Measurements from ENCODE around the gene MORN3.

DNA sequence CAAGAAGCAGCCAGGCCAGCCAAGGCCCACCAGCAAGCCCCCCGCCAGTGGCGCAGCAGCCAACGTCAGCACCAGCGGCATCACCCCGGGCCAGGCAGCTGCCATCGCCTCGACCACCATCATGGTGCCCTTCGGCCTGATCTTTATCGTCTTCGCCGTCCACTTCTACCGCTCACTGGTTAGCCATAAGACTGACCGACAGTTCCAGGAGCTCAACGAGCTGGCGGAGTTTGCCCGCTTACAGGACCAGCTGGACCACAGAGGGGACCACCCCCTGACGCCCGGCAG is 28.2 kb downstream of the MORN3 start:
- TF ChIP-seq POLR2A (IDR thresholded peaks at IDR 0.05; ENCODE audit: low read depth, low read length) (no peak), NFE2L2 (IDR thresholded peaks at IDR 0.05; ENCODE audit: low read depth, low read length) (no peak), CEBPB (IDR thresholded peaks at IDR 0.05; ENCODE audit: low read depth, low read length) (no peak), RAD21 (IDR thresholded peaks at IDR 0.05; ENCODE audit: low read length) (no peak), MAZ (IDR thresholded peaks at IDR 0.05; ENCODE audit: borderline replicate concordance, low read depth, low read length) (no peak), RFX5 (IDR thresholded peaks at IDR 0.05; ENCODE audit: low read depth, low read length) (no peak), MXI1 (IDR thresholded peaks at IDR 0.05; ENCODE audit: borderline replicate concordance, low read depth, low read length) (no peak), BHLHE40 (IDR thresholded peaks at IDR 0.05; ENCODE audit: low read depth, low read length) (no peak), RCOR1 (IDR thresholded peaks at IDR 0.05; ENCODE audit: insufficient replicate concordance, low read length) (no peak)
- TF ChIP-seq, protein P1, sequence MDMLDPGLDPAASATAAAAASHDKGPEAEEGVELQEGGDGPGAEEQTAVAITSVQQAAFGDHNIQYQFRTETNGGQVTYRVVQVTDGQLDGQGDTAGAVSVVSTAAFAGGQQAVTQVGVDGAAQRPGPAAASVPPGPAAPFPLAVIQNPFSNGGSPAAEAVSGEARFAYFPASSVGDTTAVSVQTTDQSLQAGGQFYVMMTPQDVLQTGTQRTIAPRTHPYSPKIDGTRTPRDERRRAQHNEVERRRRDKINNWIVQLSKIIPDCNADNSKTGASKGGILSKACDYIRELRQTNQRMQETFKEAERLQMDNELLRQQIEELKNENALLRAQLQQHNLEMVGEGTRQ (IDR thresholded peaks at IDR 0.05; ENCODE audit: low read depth, low read length): no peak
- TF ChIP-seq, protein P2, sequence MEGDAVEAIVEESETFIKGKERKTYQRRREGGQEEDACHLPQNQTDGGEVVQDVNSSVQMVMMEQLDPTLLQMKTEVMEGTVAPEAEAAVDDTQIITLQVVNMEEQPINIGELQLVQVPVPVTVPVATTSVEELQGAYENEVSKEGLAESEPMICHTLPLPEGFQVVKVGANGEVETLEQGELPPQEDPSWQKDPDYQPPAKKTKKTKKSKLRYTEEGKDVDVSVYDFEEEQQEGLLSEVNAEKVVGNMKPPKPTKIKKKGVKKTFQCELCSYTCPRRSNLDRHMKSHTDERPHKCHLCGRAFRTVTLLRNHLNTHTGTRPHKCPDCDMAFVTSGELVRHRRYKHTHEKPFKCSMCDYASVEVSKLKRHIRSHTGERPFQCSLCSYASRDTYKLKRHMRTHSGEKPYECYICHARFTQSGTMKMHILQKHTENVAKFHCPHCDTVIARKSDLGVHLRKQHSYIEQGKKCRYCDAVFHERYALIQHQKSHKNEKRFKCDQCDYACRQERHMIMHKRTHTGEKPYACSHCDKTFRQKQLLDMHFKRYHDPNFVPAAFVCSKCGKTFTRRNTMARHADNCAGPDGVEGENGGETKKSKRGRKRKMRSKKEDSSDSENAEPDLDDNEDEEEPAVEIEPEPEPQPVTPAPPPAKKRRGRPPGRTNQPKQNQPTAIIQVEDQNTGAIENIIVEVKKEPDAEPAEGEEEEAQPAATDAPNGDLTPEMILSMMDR (conservative IDR thresholded peaks at IDR 0.05; ENCODE audit: low read depth, low read length): no peak

Data from IMR-90 (cell line).